ENCODE results near the gene TMEM132C. TPM values are rescaled to one million over a fixed set of nuclear protein-coding genes. Genes with fewer than 3 reads are reported as not detected.

The TMEM132C gene
- total and polyA plus RNA-seq, 2 of the 8 experiments (the other 6 are each of a cell fraction or from before 2014, with no cell fraction given) = 0.23 to 0.76 TPM

GRCh38 chr12:128743916-128744315, 476.9 kb downstream of the TMEM132C start:
- no peak overlapping the region for H2AFZ ChIP-seq (ENCODE audit: low read length)
- FAIRE-seq = no peak
- no peaks in the 10 kb centered on the region for H3K27me3 ChIP-seq (replicated peaks in 1 of 4; ENCODE audit: control insufficient read depth in 3 of 4, extremely low read depth in 1 of 4, insufficient read depth in 3 of 4, low read length in 3 of 4)
- TF ChIP-seq SRF (IDR thresholded peaks at IDR 0.05; ENCODE audit: low read depth, low read length) (no peak), GTF2F1 (IDR thresholded peaks at IDR 0.05; ENCODE audit: borderline replicate concordance, low read depth, low read length) (no peak), TAF1 (IDR thresholded peaks at IDR 0.05; ENCODE audit: low read depth, low read length) (no peak)

More at GRCh38 chr12:128743916-128744315, 476.9 kb downstream of the TMEM132C start:
- Histone ChIP-seq H2AK5ac (ENCODE audit: low read depth, low read length) (no peak overlapping the region), H3K4me3 (ENCODE audit: extremely low read depth in 1 of 4, insufficient read depth in 2 of 4, low read depth in 3 of 4, low read length in 4 of 4) (no peak overlapping the region), H3K18ac (ENCODE audit: extremely low read depth, low read length) (no peak overlapping the region), H4K91ac (replicated peaks; ENCODE audit: insufficient read length, low read length) (no peak overlapping the region), H3K79me1 (ENCODE audit: low read depth, low read length) (no peaks in the 10 kb centered on the region), H2BK5ac (ENCODE audit: low read depth, low read length) (no peak overlapping the region), H3K23ac (ENCODE audit: insufficient read length) (no peak overlapping the region), H2BK120ac (replicated peaks; ENCODE audit: low read depth, low read length) (no peak overlapping the region), H3K36me3 (ENCODE audit: control insufficient read depth in 2 of 4, insufficient read depth in 4 of 4, low read length in 3 of 4) (no peaks in the 10 kb centered on the region), H3K23me2 (ENCODE audit: low read depth, low read length) (no peaks in the 10 kb centered on the region), H3K9ac (replicated peaks in 1 of 4; ENCODE audit: extremely low read depth in 1 of 4, low read depth in 3 of 4, low read length in 3 of 4) (no peak overlapping the region), H3K4me2 (ENCODE audit: insufficient read depth in 1 of 2, low read depth in 2 of 2, low read length in 2 of 2) (no peak overlapping the region), H3K4me1 (replicated peaks in 1 of 4; ENCODE audit: control insufficient read depth in 3 of 4, insufficient read depth in 4 of 4, low read length in 3 of 4) (no peaks in the 10 kb centered on the region), H3K79me2 (ENCODE audit: control insufficient read depth in 1 of 2, insufficient read depth in 2 of 2, low read length in 2 of 2) (no peaks in the 10 kb centered on the region), H3K4ac (replicated peaks; ENCODE audit: insufficient read length, low read depth, low read length) (no peak overlapping the region), H4K20me1 (replicated peaks in 1 of 2; ENCODE audit: control insufficient read depth in 1 of 2, insufficient read depth in 2 of 2, low read length in 2 of 2) (no peaks in the 10 kb centered on the region), H3K9me3 (ENCODE audit: insufficient read depth in 2 of 2, low read depth in 1 of 2, low read length in 1 of 2) (peaks cover 9 to 11% of the 10 kb centered on the region in 2 experiments; a peak in 3 of 4 replicates), H2BK20ac (ENCODE audit: low read length) (no peak overlapping the region), H2BK15ac (ENCODE audit: low read length) (no peak overlapping the region), H3K14ac (ENCODE audit: insufficient read length) (no peak overlapping the region), H2BK12ac (ENCODE audit: low read depth, low read length) (no peak overlapping the region), H3K27ac (ENCODE audit: low read depth, low read length) (no peak overlapping the region), H4K5ac (ENCODE audit: insufficient read length, low read depth, low read length) (no peak overlapping the region), H4K8ac (ENCODE audit: extremely low read depth, insufficient read depth, low read length) (no peak overlapping the region), H3K56ac (replicated peaks; ENCODE audit: insufficient read length, low read depth, low read length) (no peak overlapping the region)
- WGBS, 2 experiments (ENCODE audit: extremely low coverage in 1 of 2, insufficient coverage in 1 of 2, insufficient read length in 1 of 2, insufficient replicate concordance in 2 of 2, low coverage in 1 of 2, low lambda C conversion rate in 2 of 2, missing lambda C conversion rate in 1 of 2) = 93% methylated on average over 7 of the region's 7 CpGs; no CpG with 5 or more reads in 1 of the 2 experiments
- CTCF ChIA-PET (ENCODE audit: partially characterized antibody) = interaction anchor here (0.9 to 1.0 kb wide), 2 partner anchors 14 to 40 kb away, joined by 3 read pairs; no protein-coding TSS in a partner anchor
- no peak for DNase-seq (ENCODE audit: low read depth in 1 of 2, low spot score in 2 of 2)
- POLR2A ChIA-PET (ENCODE audit: partially characterized antibody) = no interaction called here
